ENCODE results near the gene CFAP119. TPM values are rescaled to one million over a fixed set of nuclear protein-coding genes. Genes with fewer than 3 reads are reported as not detected.
A peak's percentile ranks its signal among the peaks of the same experiment; 100 is the strongest.

Gene CFAP119
- total and polyA plus RNA-seq, 9 of the 15 experiments (the other 6 are each of a cell fraction or from before 2014, with no cell fraction given) = 5.5 to 33.7 (median 9.6) TPM

DNA sequence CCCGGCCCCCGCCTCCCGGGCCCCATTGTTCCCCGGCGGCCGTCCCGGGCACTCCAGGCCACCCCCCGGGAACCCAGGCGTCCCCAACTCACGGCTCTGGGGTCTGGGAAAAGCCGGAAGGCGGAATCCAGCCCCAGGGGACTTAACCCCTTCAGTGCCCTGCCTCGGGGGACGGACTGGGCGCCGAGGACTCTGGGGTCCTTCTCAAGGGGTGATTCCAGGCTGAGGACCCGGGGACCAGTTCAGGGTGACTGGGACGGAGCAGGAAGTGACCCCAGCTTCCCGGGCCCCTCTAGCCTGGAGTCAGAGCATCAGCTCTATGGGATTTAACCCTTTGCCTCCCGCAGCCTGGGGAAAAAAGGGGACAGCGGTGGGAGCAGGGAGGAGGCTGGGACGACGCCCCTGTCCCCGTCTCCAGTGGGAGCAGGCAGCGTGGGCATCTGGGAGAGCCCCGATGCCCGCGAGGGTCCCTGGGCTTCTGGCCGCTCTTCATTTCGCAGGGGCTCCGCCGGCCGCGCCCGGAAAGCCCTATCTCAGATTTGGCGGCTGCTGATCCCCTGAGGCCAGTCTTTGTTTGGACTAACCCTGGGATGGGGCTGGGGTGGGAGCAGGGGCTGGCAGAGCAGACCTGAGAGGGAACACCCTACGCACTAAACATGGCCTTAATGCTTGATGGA, 25.2 kb upstream of the CFAP119 start, which contains the start of gene ZNF629 (continued):
- TF ChIP-seq, protein P1, sequence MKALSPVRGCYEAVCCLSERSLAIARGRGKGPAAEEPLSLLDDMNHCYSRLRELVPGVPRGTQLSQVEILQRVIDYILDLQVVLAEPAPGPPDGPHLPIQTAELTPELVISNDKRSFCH (CRISPR knock-in tag; IDR thresholded peaks at IDR 0.05) = no peak
- TF ChIP-seq, protein P1 (tag; IDR thresholded peaks at IDR 0.05) = 0 out of 2 replicates have a peak, but pooled peaks have one; percentile 59
- no peak for TF ChIP-seq CBX3 (IDR thresholded peaks at IDR 0.05; ENCODE audit: borderline replicate concordance in 1 of 2, low read length in 2 of 2)
- no peak for TF ChIP-seq HMBOX1 (IDR thresholded peaks at IDR 0.05)
- TF ChIP-seq, protein P2, sequence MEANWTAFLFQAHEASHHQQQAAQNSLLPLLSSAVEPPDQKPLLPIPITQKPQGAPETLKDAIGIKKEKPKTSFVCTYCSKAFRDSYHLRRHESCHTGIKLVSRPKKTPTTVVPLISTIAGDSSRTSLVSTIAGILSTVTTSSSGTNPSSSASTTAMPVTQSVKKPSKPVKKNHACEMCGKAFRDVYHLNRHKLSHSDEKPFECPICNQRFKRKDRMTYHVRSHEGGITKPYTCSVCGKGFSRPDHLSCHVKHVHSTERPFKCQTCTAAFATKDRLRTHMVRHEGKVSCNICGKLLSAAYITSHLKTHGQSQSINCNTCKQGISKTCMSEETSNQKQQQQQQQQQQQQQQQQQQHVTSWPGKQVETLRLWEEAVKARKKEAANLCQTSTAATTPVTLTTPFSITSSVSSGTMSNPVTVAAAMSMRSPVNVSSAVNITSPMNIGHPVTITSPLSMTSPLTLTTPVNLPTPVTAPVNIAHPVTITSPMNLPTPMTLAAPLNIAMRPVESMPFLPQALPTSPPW (CRISPR knock-in tag; IDR thresholded peaks at IDR 0.05) = peak; percentile 53
- peak; percentile 70 for TF ChIP-seq POLR2A (conservative IDR thresholded peaks at IDR 0.05)
- peak; percentile 62; the same call in 1 of the 2 replicates for TF ChIP-seq DIDO1 (tag; IDR thresholded peaks at IDR 0.05; ENCODE audit: low read depth)
- peak; percentile 39 for TF ChIP-seq L3MBTL2 (IDR thresholded peaks at IDR 0.05)
- no peak for TF ChIP-seq NFE2 (IDR thresholded peaks at IDR 0.05; ENCODE audit: low read depth)
- 0 out of 4 replicates have a peak, but pooled peaks of 1 of the 2 experiments have one; percentile 9 for TF ChIP-seq UBTF (IDR thresholded peaks at IDR 0.05; ENCODE audit: borderline replicate concordance in 1 of 2, low read depth in 2 of 2, low read length in 2 of 2)
- no peak for TF ChIP-seq HLTF (IDR thresholded peaks at IDR 0.05)
- no peak for TF ChIP-seq CEBPG (CRISPR knock-in tag; IDR thresholded peaks at IDR 0.05)
- TF ChIP-seq CEBPG (tag; conservative IDR thresholded peaks at IDR 0.05 in 1 of 2, IDR thresholded peaks at IDR 0.05 in 1 of 2) = no peak
- TF ChIP-seq, protein P3, sequence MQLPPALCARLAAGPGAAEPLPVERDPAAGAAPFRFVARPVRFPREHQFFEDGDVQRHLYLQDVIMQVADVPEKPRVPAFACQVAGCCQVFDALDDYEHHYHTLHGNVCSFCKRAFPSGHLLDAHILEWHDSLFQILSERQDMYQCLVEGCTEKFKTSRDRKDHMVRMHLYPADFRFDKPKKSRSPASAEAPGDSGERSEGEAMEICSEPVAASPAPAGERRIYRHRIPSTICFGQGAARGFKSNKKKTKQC (CRISPR knock-in tag; IDR thresholded peaks at IDR 0.05) = peak; percentile 78; the same call in 1 of the 2 replicates
- TF ChIP-seq RBM15 (IDR thresholded peaks at IDR 0.05; ENCODE audit: insufficient read depth, low read length) = no peak
- peak; percentile 75 for TF ChIP-seq ESRRA (IDR thresholded peaks at IDR 0.05; ENCODE audit: borderline replicate concordance, low read depth)
- TF ChIP-seq ELF2 (CRISPR knock-in tag; IDR thresholded peaks at IDR 0.05) = peak; percentile 89
- TF ChIP-seq NKRF (IDR thresholded peaks at IDR 0.05; ENCODE audit: borderline replicate concordance) = no peak
- 0 out of 2 replicates have a peak, but pooled peaks have one; percentile 34 for TF ChIP-seq BHLHE40 (IDR thresholded peaks at IDR 0.05; ENCODE audit: low read length)
- peak; percentile 85 for TF ChIP-seq NFRKB (IDR thresholded peaks at IDR 0.05; ENCODE audit: low read depth)
- TF ChIP-seq ZKSCAN3 (CRISPR knock-in tag; IDR thresholded peaks at IDR 0.05) = no peak

Measured in K562 (cell line).